LNCaP clone FGC (cell line): ENCODE measurements around the gene TMEM94.
"Not testable (repeated sequence)": the region's sequence is repeated elsewhere in the genome, so short reads cannot be mapped to it uniquely, and the experiment has no call there.

Experiments
- DNase-seq: peaks from one replicate; pipeline ENCODE4 v3.0.0-alpha.2; 2011; ENCODE audit warnings: low read depth
- H3K4me3 ChIP-seq: 2 replicates; pipeline ENCODE4 v1.5.1; 2011; ENCODE audit warnings: mild to moderate bottlenecking, low read depth, low read length, control low read depth
- TF ChIP-seq, protein P1 (sequence below): IDR thresholded peaks from 2 replicates; pipeline ENCODE4 v1.5.1; 2012; ENCODE audit warnings: mild to moderate bottlenecking; ENCODE audit not compliant: control insufficient read depth, insufficient read depth; ENCODE audit errors: extremely low read depth

TMEM94 gene

DNA sequence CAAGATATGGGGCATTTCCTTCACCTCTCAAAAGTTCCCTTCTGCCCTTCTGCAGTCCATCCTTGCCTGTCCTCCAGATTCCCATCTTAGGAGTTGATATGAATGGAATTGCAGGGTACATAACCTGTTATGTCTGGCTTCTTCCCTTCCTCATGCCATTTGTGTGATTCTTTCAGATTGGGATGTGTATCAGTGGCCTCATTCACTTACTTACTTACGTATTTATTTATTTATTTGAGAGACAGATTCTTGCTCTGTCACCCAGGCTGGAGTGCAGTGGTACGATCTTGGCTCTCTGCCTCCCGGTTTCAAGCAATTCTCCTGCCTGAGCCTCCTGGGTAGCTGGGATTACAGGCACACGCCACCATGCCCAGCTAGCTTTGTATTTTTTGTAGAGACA lies 6.2 kb upstream of the TMEM94 start:
- TF ChIP-seq, protein P1, sequence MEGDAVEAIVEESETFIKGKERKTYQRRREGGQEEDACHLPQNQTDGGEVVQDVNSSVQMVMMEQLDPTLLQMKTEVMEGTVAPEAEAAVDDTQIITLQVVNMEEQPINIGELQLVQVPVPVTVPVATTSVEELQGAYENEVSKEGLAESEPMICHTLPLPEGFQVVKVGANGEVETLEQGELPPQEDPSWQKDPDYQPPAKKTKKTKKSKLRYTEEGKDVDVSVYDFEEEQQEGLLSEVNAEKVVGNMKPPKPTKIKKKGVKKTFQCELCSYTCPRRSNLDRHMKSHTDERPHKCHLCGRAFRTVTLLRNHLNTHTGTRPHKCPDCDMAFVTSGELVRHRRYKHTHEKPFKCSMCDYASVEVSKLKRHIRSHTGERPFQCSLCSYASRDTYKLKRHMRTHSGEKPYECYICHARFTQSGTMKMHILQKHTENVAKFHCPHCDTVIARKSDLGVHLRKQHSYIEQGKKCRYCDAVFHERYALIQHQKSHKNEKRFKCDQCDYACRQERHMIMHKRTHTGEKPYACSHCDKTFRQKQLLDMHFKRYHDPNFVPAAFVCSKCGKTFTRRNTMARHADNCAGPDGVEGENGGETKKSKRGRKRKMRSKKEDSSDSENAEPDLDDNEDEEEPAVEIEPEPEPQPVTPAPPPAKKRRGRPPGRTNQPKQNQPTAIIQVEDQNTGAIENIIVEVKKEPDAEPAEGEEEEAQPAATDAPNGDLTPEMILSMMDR, result no peak
- DNase-seq, result no peak
- no peak overlapping the region for H3K4me3 ChIP-seq

DNA sequence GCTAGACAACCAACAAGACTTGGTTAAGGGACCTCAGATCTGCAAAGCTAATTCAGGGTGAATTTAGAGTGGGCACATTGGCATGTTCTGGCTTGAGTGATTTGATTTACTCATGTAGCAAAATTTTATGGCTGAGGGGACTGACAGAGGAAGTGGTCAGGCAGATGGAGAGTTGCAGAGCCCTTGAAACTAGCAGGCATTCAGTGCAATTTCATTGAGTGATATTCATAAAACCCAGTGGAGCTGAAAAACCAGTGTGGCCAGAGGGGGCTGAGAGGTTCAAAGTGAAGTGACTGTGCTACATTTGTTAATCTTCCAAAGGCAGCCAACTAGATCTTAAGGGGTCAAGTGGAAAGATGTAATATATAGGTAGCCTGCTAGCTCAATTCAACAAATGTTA lies 2.2 kb upstream of the TMEM94 start:
- DNase-seq, result no peak
- TF ChIP-seq, protein P1, result no peak
- no peak overlapping the region for H3K4me3 ChIP-seq

GRCh38 chr17:75454672-75455071 lies 1.8 kb upstream of the TMEM94 start:
- not testable (repeated sequence) for DNase-seq, H3K4me3 ChIP-seq

DNA sequence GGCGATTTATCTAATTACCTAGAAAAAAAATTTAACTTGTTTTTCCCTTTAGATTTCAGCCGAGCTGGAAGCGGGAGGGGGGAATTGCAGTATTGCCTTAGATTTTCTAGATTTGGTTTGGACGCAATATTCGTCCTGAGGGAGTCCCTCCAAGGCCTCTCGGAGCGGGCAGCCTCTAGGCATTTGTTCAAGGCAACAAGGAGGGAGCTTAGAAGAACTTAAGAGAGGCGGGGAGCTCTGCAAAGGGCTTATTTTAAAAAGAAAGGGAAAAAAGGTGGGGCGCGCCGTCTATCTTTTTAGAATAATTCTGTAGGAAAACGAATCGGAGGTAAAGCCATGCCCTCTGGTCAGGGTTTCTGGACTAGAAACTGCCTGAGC lies 407 bp upstream of the TMEM94 start:
- no peak for DNase-seq
- H3K4me3 ChIP-seq, result peak overlapping the region; percentile 96
- TF ChIP-seq, protein P1, result no peak

GRCh38 chr17:75457047-75457654 lies 716 bp downstream of the TMEM94 start:
- DNase-seq, result no peak
- TF ChIP-seq, protein P1, result no peak
- H3K4me3 ChIP-seq, result peak overlapping the region; percentile 96

DNA sequence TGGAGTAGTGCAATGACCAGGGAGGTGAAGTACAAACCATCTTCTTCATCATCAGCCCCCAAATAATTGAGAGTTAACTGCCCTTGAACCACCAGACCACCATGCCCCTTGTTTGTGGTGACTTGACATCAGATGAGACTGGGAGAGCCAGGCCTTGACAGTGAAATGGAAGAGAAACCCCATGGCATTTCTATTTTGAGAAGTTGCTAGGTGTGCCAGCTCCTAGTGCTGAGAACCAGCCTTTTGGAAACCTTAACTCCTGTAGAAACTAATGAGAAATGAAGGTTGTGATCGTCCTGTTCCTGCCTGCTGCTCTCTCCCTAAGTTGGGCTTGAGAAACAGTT lies 2.8 kb downstream of the TMEM94 start:
- no peak for DNase-seq
- no peak overlapping the region for H3K4me3 ChIP-seq
- TF ChIP-seq, protein P1, result no peak

- peak; percentile 46 for DNase-seq
- TF ChIP-seq, protein P1, result no peak
- no peak overlapping the region for H3K4me3 ChIP-seq
These were observed 3.3 kb downstream of the TMEM94 start for GRCh38 chr17:75459590-75460267.
